Measurements from ENCODE around the gene GPC3. TPM values are rescaled to one million over a fixed set of nuclear protein-coding genes. Genes with fewer than 3 reads are reported as not detected.

GPC3 gene
- total RNA-seq, 2 experiments from 2014 or later = 0.43 to 0.49 TPM

DNA sequence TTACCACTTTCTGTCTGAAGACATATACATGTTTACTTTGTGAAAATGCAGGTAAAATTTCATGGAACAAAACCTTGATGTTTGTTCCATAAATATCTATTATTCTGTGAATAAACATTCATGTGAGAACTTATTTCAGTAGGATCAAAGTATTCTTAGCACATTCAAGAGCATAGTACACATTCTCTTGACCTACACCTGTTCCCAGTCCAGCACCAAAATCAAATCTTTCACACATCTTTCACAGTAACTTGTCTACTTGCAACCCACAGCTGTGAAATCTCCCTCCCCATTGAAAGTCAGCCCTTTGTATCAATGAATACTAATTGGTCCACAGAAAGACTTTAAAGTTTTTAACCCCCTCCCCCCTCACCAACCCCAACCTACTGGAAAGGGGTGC lies 283.2 kb downstream of the GPC3 start:
- no peak for DNase-seq
- CTCF ChIA-PET = interaction anchor here (0.6 to 0.9 kb wide), 2 partner anchors 75 to 90 kb away, joined by 3 read pairs; no protein-coding TSS in a partner anchor
- no peaks in the 10 kb centered on the region for H3K4me1 Mint-ChIP-seq (ENCODE audit: low read depth)
- H3K36me3 Mint-ChIP-seq (ENCODE audit: low read depth) = no peaks in the 10 kb centered on the region
- H3K4me3 Mint-ChIP-seq = no peak overlapping the region
- no peaks in the 10 kb centered on the region for H3K27me3 Mint-ChIP-seq (ENCODE audit: low read depth)
- intact Hi-C loops (cut with micrococcal nuclease) = no loop called here
- no peaks in the 10 kb centered on the region for H3K9me3 Mint-ChIP-seq
- H3K27ac Mint-ChIP-seq = no peak overlapping the region

DNA sequence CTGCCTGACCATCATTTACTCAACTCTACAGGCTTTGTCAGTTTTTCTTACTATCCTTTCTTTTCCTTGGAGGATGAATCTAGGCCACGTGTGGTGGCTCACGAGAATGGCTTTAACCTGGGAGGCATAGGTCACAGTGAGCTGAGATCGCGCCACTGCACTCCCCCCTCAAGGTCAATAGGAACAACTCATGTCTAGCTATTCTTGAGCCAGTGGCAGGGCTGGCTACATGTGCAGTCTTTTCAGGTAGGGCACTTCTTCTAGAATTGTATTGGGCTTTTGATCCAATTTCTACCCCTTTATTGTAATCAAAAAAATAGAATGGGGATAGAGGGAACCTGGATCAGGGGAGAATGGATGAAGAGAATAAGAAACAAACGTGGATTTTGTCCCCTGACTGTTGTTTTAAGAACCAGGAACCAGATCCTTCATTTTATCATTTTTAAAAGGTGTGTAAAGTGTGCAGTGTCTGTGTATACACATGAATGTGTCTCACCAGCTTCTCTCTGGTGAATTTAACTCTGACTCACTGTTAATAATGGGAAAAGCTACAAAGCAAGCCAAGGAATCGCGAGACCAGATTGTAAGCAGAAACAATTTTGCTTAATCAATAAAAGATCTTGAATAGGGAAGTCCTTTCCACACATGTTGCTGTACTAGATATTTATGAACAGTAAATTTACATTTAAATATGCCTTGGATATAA lies 286.2 kb downstream of the GPC3 start:
- H3K36me3 Mint-ChIP-seq (ENCODE audit: low read depth) = no peaks in the 10 kb centered on the region
- DNase-seq = no peak
- no peak overlapping the region for H3K4me3 Mint-ChIP-seq
- H3K27ac Mint-ChIP-seq = no peak overlapping the region
- H3K4me1 Mint-ChIP-seq (ENCODE audit: low read depth) = no peaks in the 10 kb centered on the region
- CTCF ChIA-PET = interaction anchor here (0.6 to 2.4 kb wide), 3 partner anchors 51 to 93 kb away, joined by 3 to 6 read pairs (median 3); no protein-coding TSS in a partner anchor
- H3K9me3 Mint-ChIP-seq = no peaks in the 10 kb centered on the region
- intact Hi-C loops (cut with micrococcal nuclease) = no loop called here
- no peaks in the 10 kb centered on the region for H3K27me3 Mint-ChIP-seq (ENCODE audit: low read depth)

GRCh38 chrX:133698298-133698697 lies 287.1 kb downstream of the GPC3 start:
- CTCF ChIA-PET = interaction anchor here (0.7 to 2.4 kb wide), 5 partner anchors 10 to 94 kb away, joined by 3 to 7 read pairs (median 4); no protein-coding TSS in a partner anchor
- no peaks in the 10 kb centered on the region for H3K4me1 Mint-ChIP-seq (ENCODE audit: low read depth)
- H3K27me3 Mint-ChIP-seq (ENCODE audit: low read depth) = no peaks in the 10 kb centered on the region
- no peaks in the 10 kb centered on the region for H3K36me3 Mint-ChIP-seq (ENCODE audit: low read depth)
- DNase-seq = no peak
- no peak overlapping the region for H3K4me3 Mint-ChIP-seq
- no peaks in the 10 kb centered on the region for H3K9me3 Mint-ChIP-seq
- intact Hi-C loops (cut with micrococcal nuclease) = loop anchor here (1.0 kb wide), 2 partner anchors 47 to 78 kb away; no protein-coding TSS in a partner anchor
- no peak overlapping the region for H3K27ac Mint-ChIP-seq

GRCh38 chrX:133697656-133698055 lies 287.7 kb downstream of the GPC3 start:
- no peaks in the 10 kb centered on the region for H3K36me3 Mint-ChIP-seq (ENCODE audit: low read depth)
- no peaks in the 10 kb centered on the region for H3K9me3 Mint-ChIP-seq
- H3K27me3 Mint-ChIP-seq (ENCODE audit: low read depth) = no peaks in the 10 kb centered on the region
- no peaks in the 10 kb centered on the region for H3K4me1 Mint-ChIP-seq (ENCODE audit: low read depth)
- CTCF ChIA-PET = interaction anchor here (0.7 to 2.4 kb wide), 5 partner anchors 9 to 95 kb away, joined by 3 to 7 read pairs (median 4); no protein-coding TSS in a partner anchor
- H3K4me3 Mint-ChIP-seq = no peak overlapping the region
- intact Hi-C loops (cut with micrococcal nuclease) = loop anchor here (1.0 kb wide), 2 partner anchors 48 to 79 kb away; no protein-coding TSS in a partner anchor
- no peak overlapping the region for H3K27ac Mint-ChIP-seq
- DNase-seq = no peak

- no peak for DNase-seq
- Mint-ChIP-seq H3K9me3 (no peaks in the 10 kb centered on the region), H3K27ac (no peak overlapping the region), H3K36me3 (ENCODE audit: low read depth) (no peaks in the 10 kb centered on the region), H3K4me3 (no peak overlapping the region), H3K27me3 (ENCODE audit: low read depth) (no peaks in the 10 kb centered on the region), H3K4me1 (ENCODE audit: low read depth) (no peaks in the 10 kb centered on the region)
- intact Hi-C loops (cut with micrococcal nuclease) = no loop called here
- CTCF ChIA-PET = interaction anchor here (1.1 kb wide), 1 partner anchor 87 kb away, joined by 3 read pairs; no protein-coding TSS in a partner anchor
These were observed 295.3 kb downstream of the GPC3 start for GRCh38 chrX:133689997-133690599.

DNA sequence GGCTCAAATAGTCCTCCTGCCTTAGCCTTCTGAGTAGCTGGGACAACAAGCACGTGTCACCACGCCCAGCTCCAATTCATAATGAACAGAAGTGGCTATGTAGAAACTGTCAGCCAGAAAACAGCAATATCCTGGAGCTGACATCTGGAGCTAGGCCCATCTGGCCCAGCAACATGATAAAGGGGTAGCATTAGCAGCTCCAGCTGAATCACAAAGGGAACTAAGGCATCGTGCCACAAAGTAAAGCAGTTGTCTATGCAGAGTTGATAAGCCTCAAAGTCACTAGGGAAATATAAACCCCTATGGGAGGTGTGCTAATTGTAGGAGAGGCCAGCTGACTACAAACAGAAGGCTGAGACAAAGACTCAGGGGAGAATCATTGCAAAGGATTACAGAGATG lies 299.6 kb downstream of the GPC3 start:
- CTCF ChIA-PET = interaction anchor here (0.7 kb wide), 1 partner anchor 12 kb away, joined by 4 read pairs; no protein-coding TSS in a partner anchor
- intact Hi-C loops (cut with micrococcal nuclease) = no loop called here
- DNase-seq = no peak
- peaks cover 8% of the 10 kb centered on the region for H3K4me1 Mint-ChIP-seq (ENCODE audit: low read depth)
- H3K36me3 Mint-ChIP-seq (ENCODE audit: low read depth) = no peaks in the 10 kb centered on the region
- no peak overlapping the region for H3K27ac Mint-ChIP-seq
- H3K9me3 Mint-ChIP-seq = no peaks in the 10 kb centered on the region
- H3K27me3 Mint-ChIP-seq (ENCODE audit: low read depth) = no peaks in the 10 kb centered on the region
- H3K4me3 Mint-ChIP-seq = no peak overlapping the region

DNA sequence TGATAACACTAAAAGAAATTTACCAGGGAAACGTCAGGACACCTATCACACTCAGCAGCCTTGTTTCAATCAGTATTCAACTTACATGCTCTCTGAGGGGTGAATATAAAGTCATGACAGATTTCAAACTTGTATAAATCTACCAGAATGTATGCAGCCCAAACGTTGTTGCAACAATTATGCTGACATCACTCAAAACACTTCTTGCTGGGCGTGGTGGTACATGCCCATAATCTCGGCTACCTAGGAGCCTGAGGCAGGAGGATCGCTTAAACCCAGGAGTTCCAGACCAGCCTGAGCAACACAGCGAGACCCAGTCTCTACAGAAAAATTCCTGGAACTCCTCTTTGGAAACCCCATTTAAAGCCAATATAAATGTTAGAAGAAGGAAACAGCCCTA lies 303.5 kb downstream of the GPC3 start:
- Mint-ChIP-seq H3K4me1 (ENCODE audit: low read depth) (peaks cover 8% of the 10 kb centered on the region), H3K9me3 (no peaks in the 10 kb centered on the region), H3K36me3 (ENCODE audit: low read depth) (no peaks in the 10 kb centered on the region), H3K4me3 (no peak overlapping the region), H3K27me3 (ENCODE audit: low read depth) (no peaks in the 10 kb centered on the region), H3K27ac (no peak overlapping the region)
- CTCF ChIA-PET = no interaction called here
- intact Hi-C loops (cut with micrococcal nuclease) = no loop called here
- DNase-seq = no peak

DNA sequence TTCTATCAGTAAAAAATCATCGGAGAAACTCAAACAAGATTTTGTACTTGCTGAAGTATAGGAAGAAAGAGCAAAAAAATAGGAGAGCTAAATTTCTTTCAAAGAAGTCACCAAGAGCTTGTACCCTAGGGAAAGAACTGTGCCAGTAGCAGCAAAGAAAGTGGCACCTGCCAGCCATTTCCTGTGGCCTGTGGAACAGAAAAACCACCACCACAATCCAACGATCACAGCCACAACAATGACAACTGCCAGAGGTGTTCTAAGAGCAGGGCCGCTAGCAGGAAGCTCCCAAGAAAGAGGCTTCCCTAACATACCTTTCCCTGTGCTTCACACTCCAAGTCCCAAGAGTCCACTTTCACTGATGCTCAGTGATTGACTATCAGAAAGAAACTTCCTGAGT lies 304.0 kb downstream of the GPC3 start:
- DNase-seq = peak; percentile 4
- CTCF ChIA-PET = no interaction called here
- intact Hi-C loops (cut with micrococcal nuclease) = no loop called here
- Mint-ChIP-seq H3K4me1 (ENCODE audit: low read depth) (peaks cover 8% of the 10 kb centered on the region), H3K27ac (no peak overlapping the region), H3K4me3 (no peak overlapping the region), H3K27me3 (ENCODE audit: low read depth) (no peaks in the 10 kb centered on the region), H3K9me3 (no peaks in the 10 kb centered on the region), H3K36me3 (ENCODE audit: low read depth) (no peaks in the 10 kb centered on the region)

DNA sequence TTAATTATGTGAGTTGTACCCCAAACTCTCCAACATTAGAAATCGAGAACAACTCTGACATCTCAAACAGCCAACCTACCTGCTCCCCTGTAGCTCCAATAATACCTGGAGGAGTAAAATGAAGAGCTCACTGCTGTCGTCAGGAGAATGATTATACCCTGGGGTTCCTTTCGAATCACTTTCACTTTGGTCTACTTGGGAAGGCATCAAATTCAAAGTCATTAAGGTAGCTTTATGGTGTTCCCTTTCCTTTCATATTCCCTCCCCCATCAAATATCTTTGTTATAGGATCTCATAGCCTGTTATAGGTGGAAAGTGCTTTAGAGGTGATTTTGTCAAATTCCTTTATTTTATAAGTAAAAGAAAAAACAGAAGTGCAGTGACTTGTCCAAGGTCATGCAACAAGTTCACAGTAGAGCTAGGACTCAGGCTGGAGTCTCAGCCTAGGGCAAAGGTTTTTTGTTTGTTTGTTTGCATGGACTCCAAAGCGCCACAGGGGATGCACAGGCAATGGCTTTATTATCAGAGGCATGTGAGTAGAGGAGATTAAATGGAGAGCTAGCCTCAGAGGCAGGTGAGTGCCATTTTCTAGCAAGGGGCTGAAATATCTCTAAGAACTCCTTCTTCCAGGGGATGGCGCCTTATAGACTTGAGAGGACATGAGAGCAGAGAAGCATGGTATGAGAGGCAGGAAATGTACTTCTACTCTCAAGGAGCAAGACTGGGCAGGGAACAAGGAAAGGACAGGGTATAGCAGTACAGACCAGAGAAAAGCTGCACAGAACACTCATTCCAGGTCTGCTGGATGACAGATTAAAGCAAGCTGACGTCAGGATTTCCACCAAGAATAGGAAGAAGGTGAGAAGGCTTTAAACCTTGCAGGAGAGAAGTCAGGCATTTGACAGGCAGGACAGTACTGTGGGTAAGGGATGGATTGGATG lies 308.0 kb downstream of the GPC3 start:
- DNase-seq = no peak
- Mint-ChIP-seq H3K27me3 (ENCODE audit: low read depth) (no peaks in the 10 kb centered on the region), H3K9me3 (no peaks in the 10 kb centered on the region), H3K27ac (no peak overlapping the region), H3K4me1 (ENCODE audit: low read depth) (peaks cover 8% of the 10 kb centered on the region), H3K36me3 (ENCODE audit: low read depth) (no peaks in the 10 kb centered on the region), H3K4me3 (no peak overlapping the region)
- CTCF ChIA-PET = no interaction called here
- intact Hi-C loops (cut with micrococcal nuclease) = loop anchor here (10.0 kb wide), 1 partner anchor 1043 kb away; no protein-coding TSS in a partner anchor

DNA sequence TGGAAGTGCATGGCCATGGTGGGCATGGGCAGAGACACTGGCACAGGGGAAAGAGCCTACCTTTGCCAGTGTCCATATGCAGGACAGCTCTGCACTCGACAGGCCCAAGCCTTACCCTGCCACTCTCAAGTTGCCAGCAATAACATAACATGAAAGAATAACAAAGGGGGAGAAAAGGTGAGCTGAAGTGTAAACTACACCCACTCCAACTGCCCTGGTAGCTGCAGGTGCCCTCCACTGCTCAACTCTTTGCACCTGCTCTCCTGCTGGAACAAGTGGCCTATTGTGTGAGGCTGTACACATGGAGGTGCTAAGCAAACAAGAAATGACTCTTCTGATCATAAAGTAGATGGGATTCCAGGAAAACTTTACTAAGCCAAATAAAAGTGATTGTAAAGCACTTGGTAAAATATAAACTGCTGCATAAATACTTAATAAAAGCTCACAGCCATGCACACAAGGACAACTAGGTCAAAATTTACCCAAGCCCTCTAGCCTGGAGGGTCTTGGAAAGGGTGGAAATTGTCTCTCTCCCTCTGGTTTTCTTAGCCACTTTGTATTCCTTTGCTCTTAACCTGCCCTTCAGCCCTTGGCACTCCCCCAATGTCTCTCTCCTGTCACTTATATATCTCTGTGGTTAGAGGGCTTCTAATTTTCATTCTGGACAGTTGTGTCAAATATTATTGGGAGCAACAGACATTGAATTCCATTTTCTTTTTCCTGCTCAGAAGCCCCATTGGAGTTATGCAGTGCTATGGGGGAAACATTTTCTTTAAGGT lies 308.9 kb downstream of the GPC3 start:
- no peaks in the 10 kb centered on the region for H3K27me3 Mint-ChIP-seq (ENCODE audit: low read depth)
- H3K4me3 Mint-ChIP-seq = no peak overlapping the region
- CTCF ChIA-PET = no interaction called here
- H3K36me3 Mint-ChIP-seq (ENCODE audit: low read depth) = no peaks in the 10 kb centered on the region
- H3K9me3 Mint-ChIP-seq = no peaks in the 10 kb centered on the region
- no peak for DNase-seq
- intact Hi-C loops (cut with micrococcal nuclease) = loop anchor here (10.0 kb wide), 1 partner anchor 1042 kb away; no protein-coding TSS in a partner anchor
- H3K27ac Mint-ChIP-seq = no peak overlapping the region
- peaks cover 6% of the 10 kb centered on the region for H3K4me1 Mint-ChIP-seq (ENCODE audit: low read depth)

DNA sequence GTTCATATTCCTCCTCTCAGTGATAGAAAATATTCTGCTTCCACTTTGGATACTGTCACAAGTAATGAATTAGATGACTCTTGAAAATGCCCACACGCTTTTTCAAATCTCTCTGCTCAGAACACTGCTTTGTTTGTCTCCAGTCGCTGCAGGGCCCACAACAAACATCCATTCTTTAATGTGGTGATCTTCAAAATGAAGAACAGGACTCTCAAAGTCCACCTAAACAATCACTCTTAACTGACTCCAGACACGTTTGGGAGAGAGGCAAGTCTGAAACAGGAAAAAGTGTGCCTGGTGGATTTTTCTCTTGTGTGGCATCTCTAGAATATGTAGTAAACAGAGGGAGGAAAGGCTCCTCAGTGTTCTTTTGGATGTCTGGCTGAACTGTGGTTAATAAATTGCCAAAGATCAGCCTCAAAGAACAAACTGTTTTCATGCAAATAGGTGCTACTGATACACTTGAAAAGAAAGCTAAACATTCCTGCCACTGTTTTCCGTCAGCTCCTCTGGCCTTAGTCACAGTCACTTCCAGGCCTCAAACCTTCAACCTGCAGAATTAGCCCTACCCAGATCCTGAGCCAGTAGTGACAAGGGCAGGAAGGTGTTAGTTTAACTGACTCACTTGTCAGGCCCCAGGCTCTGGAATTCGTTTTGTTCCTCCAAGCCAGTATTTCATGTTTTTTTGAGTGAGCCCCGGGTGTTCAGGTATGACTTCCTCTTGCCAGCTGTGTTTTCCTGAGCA lies 310.5 kb downstream of the GPC3 start:
- CTCF ChIA-PET = no interaction called here
- Mint-ChIP-seq H3K9me3 (no peaks in the 10 kb centered on the region), H3K27me3 (ENCODE audit: low read depth) (no peaks in the 10 kb centered on the region), H3K27ac (no peak overlapping the region), H3K4me1 (ENCODE audit: low read depth) (no peaks in the 10 kb centered on the region), H3K4me3 (no peak overlapping the region), H3K36me3 (ENCODE audit: low read depth) (no peaks in the 10 kb centered on the region)
- DNase-seq = no peak
- intact Hi-C loops (cut with micrococcal nuclease) = loop anchor here (5.0 to 10.0 kb wide), 2 partner anchors 628 to 1040 kb away; no protein-coding TSS in a partner anchor
